Measurements from ENCODE around the gene LRRC15. TPM values are rescaled to one million over a fixed set of nuclear protein-coding genes. Genes with fewer than 3 reads are reported as not detected.

The LRRC15 gene
- total RNA-seq (ENCODE audit: insufficient read depth, low replicate concordance), result 5.1 TPM

GRCh38 chr3:194369522-194370279 is at the start of gene LRRC15:
TSS of gene LRRC15 (minus strand) at chr3:194369743. CDS start at chr3:194361043, 8,700 bp downstream.
- peak; percentile 53 for DNase-seq (ENCODE audit: low spot score)

- no peak for DNase-seq (ENCODE audit: low spot score)
Observed at GRCh38 chr3:194418671-194419070, 49.1 kb upstream of the LRRC15 start.

GRCh38 chr3:194407423-194407822 is 37.9 kb upstream of the LRRC15 start:
- peak; percentile 11 for DNase-seq (ENCODE audit: low spot score)

- no peak for DNase-seq (ENCODE audit: low spot score)
Observed at GRCh38 chr3:194405766-194406165, 36.2 kb upstream of the LRRC15 start.

- DNase-seq (ENCODE audit: low spot score), result peak; percentile 76
Observed at GRCh38 chr3:194404365-194405140, 35.0 kb upstream of the LRRC15 start.

GRCh38 chr3:194401868-194402329 is 32.4 kb upstream of the LRRC15 start:
- no peak for DNase-seq (ENCODE audit: low spot score)

- no peak for DNase-seq (ENCODE audit: low spot score)
Observed at GRCh38 chr3:194401346-194401745, 31.8 kb upstream of the LRRC15 start.

- no peak for DNase-seq (ENCODE audit: low spot score)
Observed at GRCh38 chr3:194399874-194400411, 30.4 kb upstream of the LRRC15 start.

- no peak for DNase-seq (ENCODE audit: low spot score)
Observed at GRCh38 chr3:194399166-194399565, 29.6 kb upstream of the LRRC15 start, which contains the start of gene GP5. TSS of gene GP5 (minus strand) at chr3:194399266. CDS start at chr3:194398282, 984 bp downstream.

GRCh38 chr3:194397757-194398312 is 28.3 kb upstream of the LRRC15 start:
- DNase-seq (ENCODE audit: low spot score), result peak; percentile 35

GRCh38 chr3:194396859-194397756 is 27.6 kb upstream of the LRRC15 start:
- DNase-seq (ENCODE audit: low spot score), result peak; percentile 11

- DNase-seq (ENCODE audit: low spot score), result no peak
Observed at GRCh38 chr3:194396539-194396858, 27.0 kb upstream of the LRRC15 start.

- DNase-seq (ENCODE audit: low spot score), result peak; percentile 90
Observed at GRCh38 chr3:194395778-194396538, 26.4 kb upstream of the LRRC15 start.

GRCh38 chr3:194395212-194395611 is 25.7 kb upstream of the LRRC15 start:
- DNase-seq (ENCODE audit: low spot score), result peak; percentile 12

- DNase-seq (ENCODE audit: low spot score), result no peak
Observed at GRCh38 chr3:194392576-194392975, 23.0 kb upstream of the LRRC15 start.

GRCh38 chr3:194390835-194391234 is 21.3 kb upstream of the LRRC15 start:
- no peak for DNase-seq (ENCODE audit: low spot score)

GRCh38 chr3:194389269-194389668 is 19.7 kb upstream of the LRRC15 start:
- no peak for DNase-seq (ENCODE audit: low spot score)

GRCh38 chr3:194387926-194388418 is 18.4 kb upstream of the LRRC15 start:
- no peak for DNase-seq (ENCODE audit: low spot score)

GRCh38 chr3:194387276-194387675 is 17.7 kb upstream of the LRRC15 start:
- DNase-seq (ENCODE audit: low spot score), result no peak

- DNase-seq (ENCODE audit: low spot score), result no peak
Observed at GRCh38 chr3:194386648-194387047, 17.1 kb upstream of the LRRC15 start.

Measured in umbilical cord (tissue), 2 donors.